Endodermal cell (in vitro differentiated cells): ENCODE results near the gene SUMF2. TPM values are rescaled to one million over a fixed set of nuclear protein-coding genes. Genes with fewer than 3 reads are reported as not detected.

Experiments
- DNase-seq: peaks from one replicate; pipeline ENCODE4 v3.0.0-alpha.2; 2017
- H3K27ac ChIP-seq: 2 replicates; pipeline ENCODE4 v1.5.1; 2013; ENCODE audit warnings: mild to moderate bottlenecking, low read depth, low read length, moderate library complexity
- H3K27me3 ChIP-seq: 2 replicates; pipeline ENCODE4 v1.6.1; 2013; ENCODE audit warnings: mild to moderate bottlenecking, low read length, moderate library complexity; ENCODE audit not compliant: insufficient read depth, control insufficient read depth, poor library complexity, severe bottlenecking
- H3K36me3 ChIP-seq: 2 replicates; pipeline ENCODE4 v1.7.0; 2013; ENCODE audit warnings: mild to moderate bottlenecking, low read length, moderate library complexity; ENCODE audit not compliant: control insufficient read depth, insufficient read depth
- H3K4me1 ChIP-seq: one replicate; pipeline ENCODE4 v1.7.0; 2013; ENCODE audit warnings: low read length; ENCODE audit not compliant: control insufficient read depth, insufficient read depth
- H3K4me3 ChIP-seq: 2 replicates; pipeline ENCODE4 v1.5.1; 2013; ENCODE audit warnings: mild to moderate bottlenecking, low read length, moderate library complexity
- H3K9ac ChIP-seq: 2 replicates; pipeline ENCODE4 v1.6.1; 2013; ENCODE audit warnings: mild to moderate bottlenecking, low read length, moderate library complexity; ENCODE audit not compliant: poor library complexity, severe bottlenecking; ENCODE audit errors: extremely low read depth
- H3K9me3 ChIP-seq: 2 replicates; pipeline ENCODE4 v1.6.1; 2013; ENCODE audit warnings: mild to moderate bottlenecking, low read length, moderate library complexity; ENCODE audit not compliant: control insufficient read depth
- H3K27ac Mint-ChIP-seq: 2 replicates; pipeline ENCODE4 v1.8.0; 2020; ENCODE audit warnings: mixed read lengths
- H3K27me3 Mint-ChIP-seq: 2 replicates; pipeline ENCODE4 v1.8.0; 2021; ENCODE audit warnings: mild to moderate bottlenecking, mixed read lengths; ENCODE audit not compliant: insufficient read depth
- H3K36me3 Mint-ChIP-seq: 2 replicates; pipeline ENCODE4 v1.8.0; 2020; ENCODE audit warnings: low read depth, mixed read lengths
- H3K4me1 Mint-ChIP-seq: 2 replicates; pipeline ENCODE4 v1.8.0; 2020; ENCODE audit warnings: mixed read lengths
- H3K4me3 Mint-ChIP-seq: 2 replicates; pipeline ENCODE4 v1.8.0; 2020; ENCODE audit warnings: mild to moderate bottlenecking, moderate library complexity, mixed read lengths
- H3K9me3 Mint-ChIP-seq: 2 replicates; pipeline ENCODE4 v1.8.0; 2020; ENCODE audit warnings: mild to moderate bottlenecking, mixed read lengths
- CTCF ChIP-seq: fragments of 200-600 bp; sonication (generic); conservative IDR thresholded peaks from 2 replicates; pipeline ENCODE4 v1.5.0; 2021; ENCODE audit warnings: antibody characterized with exemption, mild to moderate bottlenecking
- WGBS, 2 experiments: methylation state at CpG; one replicate each; pipeline versions ENCODE4 v1.1.5 to v1.1.7; 2013; ENCODE audit warnings: missing lambda C conversion rate in 2 of 2, mixed read lengths in 1 of 2; ENCODE audit not compliant: insufficient coverage in 1 of 2, insufficient read length in 1 of 2; 5-methylcytosine and 5-hydroxymethylcytosine counted together
- total RNA-seq, 2 donors: library from RNA; stranded (reverse); fragmentation: NEBNext Ultra II Directional in 1 of 2; extraction: Animal tissue kit (Norgen Biotek cat#: 25700) in 1 of 2; gene quantifications; 2 replicates in 1 of 2; 3 replicates in 1 of 2; pipeline ENCODE4 v1.2.1, GENCODE V29; 2021

SUMF2 gene
- total RNA-seq, 2 donors from 2014 or later = 122 to 133 TPM

- H3K36me3 Mint-ChIP-seq = no peaks in the 10 kb centered on the region
- no peak overlapping the region for H3K4me3 Mint-ChIP-seq
- Histone ChIP-seq H3K27me3 (no peaks in the 10 kb centered on the region), H3K4me1 (no peaks in the 10 kb centered on the region), H3K4me3 (no peak overlapping the region), H3K9ac (no peak overlapping the region), H3K27ac (no peak overlapping the region), H3K9me3 (peaks cover 16% of the 10 kb centered on the region), H3K36me3 (no peaks in the 10 kb centered on the region)
- TF ChIP-seq CTCF = no peak
- no peak overlapping the region for H3K27ac Mint-ChIP-seq
- no peak for DNase-seq
- 62 to 74% methylated on average over 4 to 8 of the region's 8 CpGs for whole genome bisulfite sequencing, 2 experiments
- peaks cover 86% of the 10 kb centered on the region for H3K9me3 Mint-ChIP-seq
- no peaks in the 10 kb centered on the region for H3K27me3 Mint-ChIP-seq
- H3K4me1 Mint-ChIP-seq = no peaks in the 10 kb centered on the region
Measured at GRCh38 chr7:56125831-56126230, 61.7 kb downstream of the SUMF2 start.

- WGBS, 2 experiments = 74 to 76% methylated on average over 5 to 7 of the region's 7 CpGs
- peaks cover 86% of the 10 kb centered on the region for H3K9me3 Mint-ChIP-seq
- DNase-seq = no peak
- no peak overlapping the region for H3K27ac Mint-ChIP-seq
- H3K4me3 Mint-ChIP-seq = no peak overlapping the region
- H3K9ac ChIP-seq = no peak overlapping the region
- no peaks in the 10 kb centered on the region for H3K27me3 Mint-ChIP-seq
- H3K36me3 Mint-ChIP-seq = no peaks in the 10 kb centered on the region
- TF ChIP-seq CTCF = no peak
- no peaks in the 10 kb centered on the region for H3K27me3 ChIP-seq
- no peaks in the 10 kb centered on the region for H3K4me1 Mint-ChIP-seq
- peaks cover 21% of the 10 kb centered on the region for H3K9me3 ChIP-seq
- H3K27ac ChIP-seq = no peak overlapping the region
- H3K4me3 ChIP-seq = no peak overlapping the region
- no peaks in the 10 kb centered on the region for H3K4me1 ChIP-seq
- no peaks in the 10 kb centered on the region for H3K36me3 ChIP-seq
Measured at GRCh38 chr7:56127241-56127975, 63.3 kb downstream of the SUMF2 start.

Other genes with a start within 250 kb of the SUMF2 start
- not detected for gene SEPTIN14, start 201.5 kb upstream of the SUMF2 start, total RNA-seq
- 1 to 10 TPM; 7.1 to 8.0 TPM for gene ZNF713, start 176.8 kb upstream of the SUMF2 start, total RNA-seq
- gene MRPS17, start 112.4 kb upstream of the SUMF2 start, total RNA-seq = 10 to 100 TPM; 18.0 to 19.8 TPM
- gene NIPSNAP2, start 99.7 kb upstream of the SUMF2 start, total RNA-seq = 10 to 100 TPM; 37.1 to 62.2 TPM
- gene PSPH, start 12.8 kb upstream of the SUMF2 start, total RNA-seq = 10 to 100 TPM; 29.9 to 34.6 TPM
- 100 to 1,000 TPM; 225 to 230 TPM for gene CCT6A, start 12.5 kb upstream of the SUMF2 start, total RNA-seq
- gene PHKG1, start 28.7 kb downstream of the SUMF2 start, total RNA-seq = under 1 TPM; 0.46 TPM
- 10 to 100 TPM; 44.7 to 88.8 TPM for gene CHCHD2, start 42.2 kb downstream of the SUMF2 start, total RNA-seq
- gene NUPR2, start 52.1 kb downstream of the SUMF2 start, total RNA-seq = not detected